SU-DHL-6 (cell line): Measurements from ENCODE around the gene S100B.

ENCODE experiments used
- CTCF ChIP-seq: fragments of 200-600 bp; sonication (generic); IDR thresholded peaks from one replicate; pipeline ENCODE4 v1.5.1; 2017; ENCODE audit warnings: antibody characterized with exemption, mild to moderate bottlenecking, low read length, moderate library complexity; ENCODE audit not compliant: insufficient read depth, poor library complexity, severe bottlenecking
- EZH2phosphoT487 ChIP-seq: fragments of 200-600 bp; sonication (generic), shearing (Covaris generic); conservative IDR thresholded peaks from 2 replicates; pipeline ENCODE4 v1.6.1; 2018; ENCODE audit warnings: mild to moderate bottlenecking, antibody characterized with exemption, low read length, moderate library complexity, mixed read lengths

- no peak for TF ChIP-seq CTCF
- TF ChIP-seq EZH2phosphoT487 = no peak
Measured at GRCh38 chr21:46572850-46573249, 32.0 kb downstream of the S100B start.
